GM23338 (cell line): ENCODE data around the gene HPCA. TPM values are rescaled to one million over a fixed set of nuclear protein-coding genes. Genes with fewer than 3 reads are reported as not detected.

Source experiments
- ATAC-seq: fragments of 200-7000 bp; cut with Tn5 transposase; 3 replicates; pipeline ENCODE4 v1.9.1; 2020
- DNase-seq: peaks from one replicate; pipeline ENCODE4 v3.0.0-alpha.2; 2015; ENCODE audit warnings: low spot score
- H2AFZ ChIP-seq: fragments of 200-600 bp; sonication (generic); 2 replicates; pipeline ENCODE4 v1.8.0; 2016; ENCODE audit warnings: antibody characterized with exemption, mild to moderate bottlenecking, moderate library complexity
- H3F3A ChIP-seq: fragments of 200-600 bp; sonication (generic); replicated peaks from 2 replicates; pipeline ENCODE4 v1.8.0; 2017; ENCODE audit warnings: antibody characterized with exemption, mixed run types, low read depth
- H3K27ac ChIP-seq: fragments of 200-600 bp; sonication (generic); 2 replicates; pipeline ENCODE4 v1.6.1; 2016; ENCODE audit warnings: low read depth
- H3K27me3 ChIP-seq: fragments of 200-600 bp; sonication (generic); 2 replicates; pipeline ENCODE4 v1.8.0; 2016; ENCODE audit warnings: mild to moderate bottlenecking, mixed run types, moderate library complexity; ENCODE audit not compliant: insufficient read depth
- H3K36me3 ChIP-seq: fragments of 200-600 bp; sonication (generic); 2 replicates; pipeline ENCODE4 v1.8.0; 2016; ENCODE audit warnings: mild to moderate bottlenecking; ENCODE audit not compliant: insufficient read depth
- H3K4me1 ChIP-seq: fragments of 200-600 bp; sonication (generic); 2 replicates; pipeline ENCODE4 v1.8.0; 2016; ENCODE audit warnings: mild to moderate bottlenecking, moderate library complexity; ENCODE audit not compliant: insufficient read depth
- H3K4me2 ChIP-seq: fragments of 200-600 bp; sonication (generic); 2 replicates; pipeline ENCODE4 v1.7.1; 2017; ENCODE audit warnings: mixed run types
- H3K4me3 ChIP-seq: fragments of 200-600 bp; sonication (generic); 2 replicates; pipeline ENCODE4 v1.6.1; 2016; ENCODE audit warnings: mixed run types
- H3K79me2 ChIP-seq: fragments of 200-600 bp; sonication (generic); replicated peaks from 2 replicates; pipeline ENCODE4 v1.8.0; 2017; ENCODE audit warnings: mild to moderate bottlenecking; ENCODE audit not compliant: insufficient read depth
- H3K9me2 ChIP-seq: fragments of 200-600 bp; sonication (generic); 2 replicates; pipeline ENCODE4 v1.8.0; 2017; ENCODE audit not compliant: insufficient read depth
- H4K20me1 ChIP-seq: fragments of 200-600 bp; sonication (generic); replicated peaks from 2 replicates; pipeline ENCODE4 v1.8.0; 2017; ENCODE audit warnings: mild to moderate bottlenecking; ENCODE audit not compliant: insufficient read depth
- H3K27ac Mint-ChIP-seq: 2 replicates; pipeline ENCODE4 v1.8.0; 2020; ENCODE audit warnings: inconsistent platforms, mild to moderate bottlenecking, moderate library complexity, mixed read lengths
- H3K27me3 Mint-ChIP-seq: 3 replicates; pipeline ENCODE4 v1.8.0; 2022; ENCODE audit warnings: low read depth, mild to moderate bottlenecking, moderate library complexity, mixed read lengths, inconsistent platforms; ENCODE audit not compliant: insufficient read depth, poor library complexity
- H3K36me3 Mint-ChIP-seq: 3 replicates; pipeline ENCODE4 v1.8.0; 2021; ENCODE audit warnings: low read depth, mild to moderate bottlenecking, inconsistent platforms, moderate library complexity, mixed read lengths
- H3K4me1 Mint-ChIP-seq: 3 replicates; pipeline ENCODE4 v1.8.0; 2020; ENCODE audit warnings: mild to moderate bottlenecking, inconsistent platforms, mixed read lengths
- H3K4me3 Mint-ChIP-seq: 3 replicates; pipeline ENCODE4 v1.8.0; 2021; ENCODE audit warnings: moderate library complexity, mild to moderate bottlenecking, inconsistent platforms, mixed read lengths
- H3K9me3 Mint-ChIP-seq: 3 replicates; pipeline ENCODE4 v1.8.0; 2020; ENCODE audit warnings: moderate library complexity, mild to moderate bottlenecking, inconsistent platforms, mixed read lengths
- CREB1 ChIP-seq: fragments of 250-450 bp; sonication (Bioruptor Pico); IDR thresholded peaks from 2 replicates; pipeline ENCODE4 v1.5.0; 2020; ENCODE audit warnings: low read depth, mild to moderate bottlenecking, moderate library complexity
- EZH2 ChIP-seq: fragments of 200-600 bp; sonication (generic); IDR thresholded peaks from one replicate; pipeline ENCODE4 v1.8.0; 2017; ENCODE audit warnings: antibody characterized with exemption, mild to moderate bottlenecking, low read depth; ENCODE audit not compliant: unreplicated experiment
- EZH2phosphoT487 ChIP-seq: fragments of 200-600 bp; sonication (generic); IDR thresholded peaks from one replicate; pipeline ENCODE4 v1.8.1; 2018; ENCODE audit warnings: antibody characterized with exemption; ENCODE audit not compliant: unreplicated experiment
- NANOG ChIP-seq: IDR thresholded peaks from 2 replicates; pipeline ENCODE4 v1.6.1; 2016; ENCODE audit warnings: antibody characterized with exemption, borderline replicate concordance
- STAT1 ChIP-seq: IDR thresholded peaks from one replicate; pipeline ENCODE4 v1.6.1; 2016; ENCODE audit warnings: antibody characterized with exemption; ENCODE audit not compliant: unreplicated experiment
- ZNF114 ChIP-seq: fragments of 250-450 bp; sonication (Bioruptor Pico); IDR thresholded peaks from 2 replicates; pipeline ENCODE4 v1.5.0; 2020; ENCODE audit warnings: mild to moderate bottlenecking, moderate library complexity
- ZNF331 ChIP-seq: fragments of 250-450 bp; sonication (Bioruptor Pico); IDR thresholded peaks from 2 replicates; pipeline ENCODE4 v1.5.0; 2020; ENCODE audit warnings: low read depth, mild to moderate bottlenecking, moderate library complexity
- polyA plus RNA-seq: library from polyadenylated mRNA; unstranded; fragments of >200 nt; fragmentation: Nextera tagmentation; extraction: Ambion mirVana; gene quantifications from 2 replicates; pipeline ENCODE4 v1.2.1, GENCODE V29; 2016
- total RNA-seq: library from RNA; depleted of rRNA; stranded (reverse); fragments of >200 nt; shearing (Covaris generic); gene quantifications from 2 replicates; pipeline ENCODE4 v1.2.3, GENCODE V29; 2014
- TF ChIP-seq, protein P1 (sequence below): IDR thresholded peaks from 2 replicates; pipeline ENCODE4 v1.6.1; 2016; ENCODE audit warnings: antibody characterized with exemption
- TF ChIP-seq, protein P2 (sequence below), 2 experiments: fragments of 200-600 bp in 1 of 2; sonication (generic) in 1 of 2; conservative IDR thresholded peaks; 2 replicates each; pipeline versions ENCODE4 v1.5.1 to v1.6.1; 2016 to 2017; ENCODE audit warnings: antibody characterized with exemption in 2 of 2, low read depth in 2 of 2, mild to moderate bottlenecking in 2 of 2, moderate library complexity in 1 of 2
- TF ChIP-seq, protein P3 (sequence below): IDR thresholded peaks from one replicate; pipeline ENCODE4 v1.6.1; 2018; ENCODE audit warnings: antibody characterized with exemption; ENCODE audit not compliant: unreplicated experiment

HPCA gene
- total and polyA plus RNA-seq, 2 experiments from 2014 or later: 0.35 to 0.82 TPM

DNA sequence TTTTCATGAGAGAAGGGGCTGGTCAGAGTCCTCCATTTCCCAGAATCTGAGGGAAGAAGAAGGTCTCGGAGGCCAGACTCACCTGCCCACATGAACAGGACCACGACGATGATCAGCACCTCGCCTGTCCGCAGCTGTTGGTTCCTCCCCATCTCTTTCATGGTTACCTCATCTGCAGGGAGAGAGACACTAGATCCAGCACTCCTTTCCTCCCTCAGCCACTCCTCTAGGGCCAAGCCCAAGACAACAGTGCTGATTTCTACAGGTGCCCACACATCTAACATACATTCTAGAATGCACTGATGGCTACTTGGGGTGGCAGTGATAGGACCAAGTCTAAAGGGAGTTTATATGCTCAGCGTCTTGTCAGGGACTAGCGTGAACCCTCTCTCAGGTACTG, 18.6 kb upstream of the HPCA start:
- Histone ChIP-seq H3K4me1 (peaks cover 19% of the 10 kb centered on the region; the same call in 1 of the 2 replicates), H2AFZ (no peak overlapping the region), H3K27ac (no peak overlapping the region), H3K27me3 (peaks cover 38% of the 10 kb centered on the region), H3K4me3 (no peak overlapping the region), H3K4me2 (no peak overlapping the region), H3F3A (peaks cover 9% of the 10 kb centered on the region; the same call in 1 of the 2 replicates), H3K36me3 (no peaks in the 10 kb centered on the region), H3K9me2 (no peaks in the 10 kb centered on the region), H4K20me1 (no peaks in the 10 kb centered on the region), H3K79me2 (no peaks in the 10 kb centered on the region)
- no peak for DNase-seq
- no peak for ATAC-seq
- H3K4me1 Mint-ChIP-seq: peaks cover 21% of the 10 kb centered on the region
- no peak overlapping the region for H3K4me3 Mint-ChIP-seq
- peaks cover 28% of the 10 kb centered on the region for H3K27me3 Mint-ChIP-seq
- H3K9me3 Mint-ChIP-seq: no peaks in the 10 kb centered on the region; the same call in 2 of the 3 replicates
- TF ChIP-seq NANOG (no peak), EZH2 (no peak)
- TF ChIP-seq, protein P1, sequence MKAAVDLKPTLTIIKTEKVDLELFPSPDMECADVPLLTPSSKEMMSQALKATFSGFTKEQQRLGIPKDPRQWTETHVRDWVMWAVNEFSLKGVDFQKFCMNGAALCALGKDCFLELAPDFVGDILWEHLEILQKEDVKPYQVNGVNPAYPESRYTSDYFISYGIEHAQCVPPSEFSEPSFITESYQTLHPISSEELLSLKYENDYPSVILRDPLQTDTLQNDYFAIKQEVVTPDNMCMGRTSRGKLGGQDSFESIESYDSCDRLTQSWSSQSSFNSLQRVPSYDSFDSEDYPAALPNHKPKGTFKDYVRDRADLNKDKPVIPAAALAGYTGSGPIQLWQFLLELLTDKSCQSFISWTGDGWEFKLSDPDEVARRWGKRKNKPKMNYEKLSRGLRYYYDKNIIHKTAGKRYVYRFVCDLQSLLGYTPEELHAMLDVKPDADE: no peak
- no peak overlapping the region for H3K27ac Mint-ChIP-seq
- H3K36me3 Mint-ChIP-seq: peaks cover 3% of the 10 kb centered on the region; the same call in 2 of the 3 replicates

DNA sequence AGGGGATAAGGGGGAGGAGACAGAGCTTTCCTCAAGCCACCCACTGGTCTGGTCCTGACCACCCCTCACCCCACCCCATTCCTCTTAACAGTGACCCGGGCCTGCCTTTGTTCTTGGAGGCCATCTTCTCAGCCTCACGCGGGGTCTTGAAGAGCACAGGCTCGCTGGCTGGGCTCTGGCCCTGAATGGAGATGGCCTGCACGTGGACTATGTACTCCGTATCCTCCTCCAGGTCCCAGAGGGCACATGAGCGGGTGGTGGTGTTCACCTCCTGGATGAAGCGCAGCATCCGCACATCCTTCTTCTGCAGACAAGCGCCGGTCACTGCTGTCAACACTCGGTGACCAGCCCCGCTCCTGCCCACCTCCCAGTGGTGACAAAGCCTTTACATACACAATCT, 18.2 kb upstream of the HPCA start:
- DNase-seq: no peak
- H3K27me3 Mint-ChIP-seq: peaks cover 28% of the 10 kb centered on the region
- ATAC-seq: no peak
- H3K27ac Mint-ChIP-seq: no peak overlapping the region
- H3K79me2 ChIP-seq: no peaks in the 10 kb centered on the region
- peaks cover 19% of the 10 kb centered on the region; the same call in 1 of the 2 replicates for H3K4me1 ChIP-seq
- H4K20me1 ChIP-seq: no peaks in the 10 kb centered on the region
- H3F3A ChIP-seq: peaks cover 9% of the 10 kb centered on the region; the same call in 1 of the 2 replicates
- H3K27me3 ChIP-seq: peaks cover 38% of the 10 kb centered on the region
- TF ChIP-seq STAT1: no peak
- TF ChIP-seq, protein P1: no peak
- no peak for TF ChIP-seq EZH2phosphoT487
- TF ChIP-seq ZNF114 (CRISPR knock-in tag): no peak
- TF ChIP-seq CREB1 (CRISPR knock-in tag): no peak
- TF ChIP-seq, protein P2, sequence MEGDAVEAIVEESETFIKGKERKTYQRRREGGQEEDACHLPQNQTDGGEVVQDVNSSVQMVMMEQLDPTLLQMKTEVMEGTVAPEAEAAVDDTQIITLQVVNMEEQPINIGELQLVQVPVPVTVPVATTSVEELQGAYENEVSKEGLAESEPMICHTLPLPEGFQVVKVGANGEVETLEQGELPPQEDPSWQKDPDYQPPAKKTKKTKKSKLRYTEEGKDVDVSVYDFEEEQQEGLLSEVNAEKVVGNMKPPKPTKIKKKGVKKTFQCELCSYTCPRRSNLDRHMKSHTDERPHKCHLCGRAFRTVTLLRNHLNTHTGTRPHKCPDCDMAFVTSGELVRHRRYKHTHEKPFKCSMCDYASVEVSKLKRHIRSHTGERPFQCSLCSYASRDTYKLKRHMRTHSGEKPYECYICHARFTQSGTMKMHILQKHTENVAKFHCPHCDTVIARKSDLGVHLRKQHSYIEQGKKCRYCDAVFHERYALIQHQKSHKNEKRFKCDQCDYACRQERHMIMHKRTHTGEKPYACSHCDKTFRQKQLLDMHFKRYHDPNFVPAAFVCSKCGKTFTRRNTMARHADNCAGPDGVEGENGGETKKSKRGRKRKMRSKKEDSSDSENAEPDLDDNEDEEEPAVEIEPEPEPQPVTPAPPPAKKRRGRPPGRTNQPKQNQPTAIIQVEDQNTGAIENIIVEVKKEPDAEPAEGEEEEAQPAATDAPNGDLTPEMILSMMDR (conservative IDR thresholded peaks at IDR 0.05; ENCODE audit: low read depth in 2 of 2): no peak
- TF ChIP-seq EZH2: no peak
- TF ChIP-seq ZNF331 (CRISPR knock-in tag): no peak
- TF ChIP-seq, protein P3, sequence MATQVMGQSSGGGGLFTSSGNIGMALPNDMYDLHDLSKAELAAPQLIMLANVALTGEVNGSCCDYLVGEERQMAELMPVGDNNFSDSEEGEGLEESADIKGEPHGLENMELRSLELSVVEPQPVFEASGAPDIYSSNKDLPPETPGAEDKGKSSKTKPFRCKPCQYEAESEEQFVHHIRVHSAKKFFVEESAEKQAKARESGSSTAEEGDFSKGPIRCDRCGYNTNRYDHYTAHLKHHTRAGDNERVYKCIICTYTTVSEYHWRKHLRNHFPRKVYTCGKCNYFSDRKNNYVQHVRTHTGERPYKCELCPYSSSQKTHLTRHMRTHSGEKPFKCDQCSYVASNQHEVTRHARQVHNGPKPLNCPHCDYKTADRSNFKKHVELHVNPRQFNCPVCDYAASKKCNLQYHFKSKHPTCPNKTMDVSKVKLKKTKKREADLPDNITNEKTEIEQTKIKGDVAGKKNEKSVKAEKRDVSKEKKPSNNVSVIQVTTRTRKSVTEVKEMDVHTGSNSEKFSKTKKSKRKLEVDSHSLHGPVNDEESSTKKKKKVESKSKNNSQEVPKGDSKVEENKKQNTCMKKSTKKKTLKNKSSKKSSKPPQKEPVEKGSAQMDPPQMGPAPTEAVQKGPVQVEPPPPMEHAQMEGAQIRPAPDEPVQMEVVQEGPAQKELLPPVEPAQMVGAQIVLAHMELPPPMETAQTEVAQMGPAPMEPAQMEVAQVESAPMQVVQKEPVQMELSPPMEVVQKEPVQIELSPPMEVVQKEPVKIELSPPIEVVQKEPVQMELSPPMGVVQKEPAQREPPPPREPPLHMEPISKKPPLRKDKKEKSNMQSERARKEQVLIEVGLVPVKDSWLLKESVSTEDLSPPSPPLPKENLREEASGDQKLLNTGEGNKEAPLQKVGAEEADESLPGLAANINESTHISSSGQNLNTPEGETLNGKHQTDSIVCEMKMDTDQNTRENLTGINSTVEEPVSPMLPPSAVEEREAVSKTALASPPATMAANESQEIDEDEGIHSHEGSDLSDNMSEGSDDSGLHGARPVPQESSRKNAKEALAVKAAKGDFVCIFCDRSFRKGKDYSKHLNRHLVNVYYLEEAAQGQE: no peak
- peaks cover 21% of the 10 kb centered on the region for H3K4me1 Mint-ChIP-seq
- H3K4me2 ChIP-seq: no peak overlapping the region
- no peak overlapping the region for H3K4me3 ChIP-seq
- no peak overlapping the region for H3K27ac ChIP-seq
- H3K4me3 Mint-ChIP-seq: no peak overlapping the region
- H3K9me2 ChIP-seq: no peaks in the 10 kb centered on the region
- no peak overlapping the region for H2AFZ ChIP-seq
- H3K36me3 Mint-ChIP-seq: no peaks in the 10 kb centered on the region; the same call in 2 of the 3 replicates
- no peaks in the 10 kb centered on the region for H3K36me3 ChIP-seq
- H3K9me3 Mint-ChIP-seq: no peaks in the 10 kb centered on the region; the same call in 2 of the 3 replicates
